HepG2 (cell line): ENCODE measurements around the gene ABCC8. TPM values are rescaled to one million over a fixed set of nuclear protein-coding genes. Genes with fewer than 3 reads are reported as not detected.

Source experiments
- ATAC-seq: fragments of 200-7000 bp; cut with Tn5 transposase; 3 replicates; pipeline ENCODE4 v1.9.1; 2020; ENCODE audit warnings: mild to moderate bottlenecking, moderate library complexity
- BruUV-seq: library from RNA; stranded (reverse); fragments of 400-500 nt; replicated peaks from 2 replicates; lab custom pipeline; 2021; lab: Mats Ljungman, UMichigan
- CTCF ChIA-PET: fragments of 300-600 bp; formaldehyde crosslinking; extraction: SDS; loops from one replicate; lab custom pipeline; 2021; ENCODE audit warnings: low total read pairs, inconsistent platforms, low intra/inter-chr PET ratio; lab: Yijun Ruan, JAX
- POLR2A ChIA-PET: fragments of 350-600 bp; sonication (Branson Sonifier 250); formaldehyde crosslinking; loops from one replicate; lab custom pipeline; 2020; ENCODE audit warnings: antibody characterized with exemption, inconsistent platforms; lab: Yijun Ruan, JAX
- DNase-seq: peaks from one replicate; pipeline ENCODE4 v3.0.0-alpha.2; 2015; ENCODE audit warnings: low spot score
- FAIRE-seq: peaks from 3 replicates; lab custom pipeline; 2011; peaks lifted over from hg19 to GRCh38; lab: Jason Lieb, UNC
- H2AFZ ChIP-seq: one replicate; pipeline ENCODE4 v1.6.1; 2011; ENCODE audit warnings: low read length, inconsistent platforms
- H3K27ac ChIP-seq: fragments of 300-600 bp; 3 replicates; pipeline ENCODE4 v1.8.0; 2011; ENCODE audit warnings: mixed run types, mild to moderate bottlenecking, mixed read lengths, low read length, inconsistent platforms; ENCODE audit not compliant: insufficient read depth; ENCODE audit errors: extremely low read length
- H3K27me3 ChIP-seq, 2 experiments: fragments of 200-600 bp in 1 of 2; 2 replicates in 1 of 2; 3 replicates in 1 of 2; pipeline versions ENCODE4 v1.6.0 to v1.8.0; 2011; ENCODE audit warnings: low read length in 2 of 2, mild to moderate bottlenecking in 2 of 2, moderate library complexity in 2 of 2, inconsistent platforms in 1 of 2; ENCODE audit not compliant: insufficient read depth in 2 of 2, control insufficient read depth in 1 of 2
- H3K36me3 ChIP-seq, 2 experiments: fragments of 200-600 bp in 1 of 2; replicated peaks in 1 of 2; 2 replicates in 1 of 2; 3 replicates in 1 of 2; pipeline versions ENCODE4 v1.5.1 to v1.8.0; 2011; ENCODE audit warnings: low read length in 2 of 2, inconsistent platforms in 1 of 2; ENCODE audit not compliant: insufficient read depth in 2 of 2, control insufficient read depth in 1 of 2
- H3K4me1 ChIP-seq: 2 replicates; pipeline ENCODE4 v1.5.1; 2012; ENCODE audit warnings: low read length, inconsistent platforms; ENCODE audit not compliant: insufficient read depth
- H3K4me2 ChIP-seq: 2 replicates; pipeline ENCODE4 v1.6.0; 2011; ENCODE audit warnings: low read depth, low read length, inconsistent platforms
- H3K4me3 ChIP-seq, 3 experiments: fragments of 200-600 bp in 1 of 3; sonication (generic), shearing (Covaris generic) in 1 of 3; replicated peaks in 1 of 3; 2 replicates each; pipeline ENCODE4 v1.5.1; 2011 to 2016; ENCODE audit warnings: low read length in 3 of 3, inconsistent platforms in 2 of 3, low read depth in 2 of 3, mild to moderate bottlenecking in 2 of 3, control low read depth in 1 of 3, mixed read lengths in 1 of 3; ENCODE audit not compliant: insufficient read depth in 1 of 3
- H3K79me2 ChIP-seq: one replicate; pipeline ENCODE4 v1.6.1; 2011; ENCODE audit warnings: low read length, inconsistent platforms; ENCODE audit not compliant: insufficient read depth
- H3K9ac ChIP-seq: 2 replicates; pipeline ENCODE4 v1.6.0; 2011; ENCODE audit warnings: mild to moderate bottlenecking, low read depth, low read length, inconsistent platforms; ENCODE audit not compliant: insufficient read depth
- H3K9me3 ChIP-seq: 2 replicates; pipeline ENCODE4 v1.5.1; 2012; ENCODE audit warnings: mild to moderate bottlenecking, low read length
- H4K20me1 ChIP-seq: 2 replicates; pipeline ENCODE4 v1.6.0; 2011; ENCODE audit warnings: inconsistent platforms, mild to moderate bottlenecking, low read length, moderate library complexity; ENCODE audit not compliant: insufficient read depth
- EZH2 ChIP-seq: conservative IDR thresholded peaks from 2 replicates; pipeline ENCODE4 v1.6.1; 2012; ENCODE audit warnings: mild to moderate bottlenecking, low read depth, low read length, moderate library complexity
- NBN ChIP-seq: fragments of 450-650 bp; conservative IDR thresholded peaks from 2 replicates; pipeline ENCODE4 v1.6.1; 2017
- ONECUT2 ChIP-seq: sonication (generic); formaldehyde crosslinking; IDR thresholded peaks from 2 replicates; pipeline ENCODE4 v1.4.0; 2020; ENCODE audit warnings: missing genetic modification reagents
- TRIM24 ChIP-seq: sonication (generic); formaldehyde crosslinking; IDR thresholded peaks from 2 replicates; pipeline ENCODE4 v1.8.0; 2022; ENCODE audit warnings: mild to moderate bottlenecking, missing genetic modification reagents
- YEATS4 ChIP-seq: sonication (generic); formaldehyde crosslinking; IDR thresholded peaks from 2 replicates; pipeline ENCODE4 v1.4.0; 2020; ENCODE audit warnings: missing genetic modification reagents, borderline replicate concordance
- ZMYM3 ChIP-seq: sonication (generic); formaldehyde crosslinking; IDR thresholded peaks from 2 replicates; pipeline ENCODE4 v1.5.1; 2020; ENCODE audit warnings: mild to moderate bottlenecking, missing genetic modification reagents
- ZNF629 ChIP-seq: sonication (generic); formaldehyde crosslinking; conservative IDR thresholded peaks from 2 replicates; pipeline ENCODE4 v1.5.0; 2020; ENCODE audit warnings: missing genetic modification reagents
- ZNF777 ChIP-seq: sonication (generic); formaldehyde crosslinking; IDR thresholded peaks from 2 replicates; pipeline ENCODE4 v1.4.0; 2020; ENCODE audit warnings: missing genetic modification reagents
- WGBS: methylation state at CpG from one replicate; pipeline ENCODE4 v1.1.6; 2017; ENCODE audit warnings: low lambda C conversion rate; 5-methylcytosine and 5-hydroxymethylcytosine counted together
- in situ Hi-C: cut with HindIII; loops from 2 replicates; pipeline ENCODE4 v1.10.0; 2017; ENCODE audit warnings: low pct_unique_long_range_greater_than_20kb; ENCODE audit not compliant: extremely low pct_ligation_motif_present
- intact Hi-C: fragments of 100-400 bp; cut with micrococcal nuclease; formaldehyde crosslinking; loops from one replicate; pipeline ENCODE4 v1.10.0; 2022; ENCODE audit not compliant: unreplicated experiment
- polyA plus RNA-seq, 8 experiments: library from polyadenylated mRNA; depleted of rRNA in 3 of 8; stranded (reverse) in 7 of 8; unstranded in 1 of 8; fragments of >200 nt; fragmentation: Illumina TruSeq in 4 of 8; extraction: Trizol in 4 of 8; gene quantifications; 2 replicates each; pipeline versions ENCODE4 v1.2.1 to v1.2.3, GENCODE V29; 2011 to 2016; ENCODE audit warnings: low read depth in 4 of 8, missing spikeins in 1 of 8, mixed read lengths in 1 of 8; ENCODE audit not compliant: insufficient read depth in 1 of 8
- total RNA-seq, 5 experiments: library from RNA; depleted of rRNA; stranded (reverse); fragments of >200 nt; fragmentation: Illumina TruSeq; extraction: Trizol; gene quantifications; 2 replicates each; pipeline ENCODE4 v1.2.3, GENCODE V29; 2016; ENCODE audit warnings: low read depth in 1 of 5
- TF ChIP-seq, protein P1 (sequence below): sonication (generic); formaldehyde crosslinking; IDR thresholded peaks from 2 replicates; pipeline ENCODE4 v1.9.0; 2021; ENCODE audit warnings: missing genetic modification reagents, borderline replicate concordance

Gene ABCC8
- total and polyA plus RNA-seq, 2 of the 13 experiments (the other 11 are each of a cell fraction or from before 2014, with no cell fraction given): not detected

GRCh38 chr11:17406082-17406817, 70.4 kb downstream of the ABCC8 start:
- no peak overlapping the region for H3K9ac ChIP-seq

More at GRCh38 chr11:17406082-17406817, 70.4 kb downstream of the ABCC8 start:
- 36% methylated on average over 2 of the region's 8 CpGs for WGBS
- Histone ChIP-seq H3K79me2 (no peaks in the 10 kb centered on the region), H3K27ac (no peak overlapping the region), H3K36me3 (no peaks in the 10 kb centered on the region), H3K4me2 (peak overlapping the region; percentile 67), H3K4me3 (0 out of 6 replicates have a peak overlapping the region, but pooled peaks of 1 of the 3 experiments have one; percentile 40), H2AFZ (no peak overlapping the region), H3K9me3 (no peaks in the 10 kb centered on the region), H3K4me1 (peaks cover 14% of the 10 kb centered on the region), H4K20me1 (no peaks in the 10 kb centered on the region), H3K27me3 (peaks cover 0 to 13% of the 10 kb centered on the region in 2 experiments; a peak in 2 of 5 replicates)
- POLR2A ChIA-PET: no interaction called here
- CTCF ChIA-PET: no interaction called here
- TF ChIP-seq, protein P1, sequence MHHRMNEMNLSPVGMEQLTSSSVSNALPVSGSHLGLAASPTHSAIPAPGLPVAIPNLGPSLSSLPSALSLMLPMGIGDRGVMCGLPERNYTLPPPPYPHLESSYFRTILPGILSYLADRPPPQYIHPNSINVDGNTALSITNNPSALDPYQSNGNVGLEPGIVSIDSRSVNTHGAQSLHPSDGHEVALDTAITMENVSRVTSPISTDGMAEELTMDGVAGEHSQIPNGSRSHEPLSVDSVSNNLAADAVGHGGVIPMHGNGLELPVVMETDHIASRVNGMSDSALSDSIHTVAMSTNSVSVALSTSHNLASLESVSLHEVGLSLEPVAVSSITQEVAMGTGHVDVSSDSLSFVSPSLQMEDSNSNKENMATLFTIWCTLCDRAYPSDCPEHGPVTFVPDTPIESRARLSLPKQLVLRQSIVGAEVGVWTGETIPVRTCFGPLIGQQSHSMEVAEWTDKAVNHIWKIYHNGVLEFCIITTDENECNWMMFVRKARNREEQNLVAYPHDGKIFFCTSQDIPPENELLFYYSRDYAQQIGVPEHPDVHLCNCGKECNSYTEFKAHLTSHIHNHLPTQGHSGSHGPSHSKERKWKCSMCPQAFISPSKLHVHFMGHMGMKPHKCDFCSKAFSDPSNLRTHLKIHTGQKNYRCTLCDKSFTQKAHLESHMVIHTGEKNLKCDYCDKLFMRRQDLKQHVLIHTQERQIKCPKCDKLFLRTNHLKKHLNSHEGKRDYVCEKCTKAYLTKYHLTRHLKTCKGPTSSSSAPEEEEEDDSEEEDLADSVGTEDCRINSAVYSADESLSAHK (CRISPR knock-in tag): no peak
- TF ChIP-seq ZNF629 (CRISPR knock-in tag) (peak; percentile 86), YEATS4 (CRISPR knock-in tag) (no peak), ONECUT2 (no peak), TRIM24 (CRISPR knock-in tag) (no peak), ZNF777 (no peak), ZMYM3 (CRISPR knock-in tag) (peak; percentile 26; the same call in 1 of the 2 replicates), EZH2 (no peak), NBN (no peak)
- no TSS peak for BruUV-seq
- ATAC-seq (no peak), DNase-seq (no peak), FAIRE-seq (no peak)
- in situ Hi-C loops (no loop called here), intact Hi-C loops (no loop called here)
